Activated CD4-positive, alpha-beta T cell treated with anti-CD3 and anti-CD28 coated beads for 36 hours (primary cell): ENCODE results near the gene PIK3R1. TPM values are rescaled to one million over a fixed set of nuclear protein-coding genes. Genes with fewer than 3 reads are reported as not detected.
A peak's percentile ranks its signal among the peaks of the same experiment; 100 is the strongest.

ENCODE experiments used
- ATAC-seq: fragments of 200-7000 bp; cut with Tn5 transposase; one replicate; pipeline ENCODE4 v1.10.0; 2021; ENCODE audit warnings: mild to moderate bottlenecking, moderate library complexity
- CTCF ChIA-PET: fragments of 350-600 bp; sonication (Branson Sonifier 250); formaldehyde crosslinking; loops from one replicate; lab custom pipeline; 2021; ENCODE audit warnings: antibody characterized with exemption; lab: Charles Lee
- POLR2A ChIA-PET: fragments of 350-600 bp; sonication (Branson Sonifier 250); formaldehyde crosslinking; loops from one replicate; lab custom pipeline; 2021; ENCODE audit warnings: antibody characterized with exemption, inconsistent platforms; lab: Charles Lee
- DNase-seq: peaks from one replicate; pipeline ENCODE4 v3.0.0-alpha.2; 2020
- H3K27ac Mint-ChIP-seq: one replicate; pipeline ENCODE4 v1.8.0; 2021; ENCODE audit warnings: mixed read lengths
- H3K27me3 Mint-ChIP-seq: one replicate; pipeline ENCODE4 v1.8.0; 2021; ENCODE audit warnings: mixed read lengths
- H3K36me3 Mint-ChIP-seq: one replicate; pipeline ENCODE4 v1.8.0; 2021; ENCODE audit warnings: low read depth, mixed read lengths
- H3K4me1 Mint-ChIP-seq: one replicate; pipeline ENCODE4 v1.8.0; 2021; ENCODE audit warnings: mixed read lengths
- H3K4me3 Mint-ChIP-seq: one replicate; pipeline ENCODE4 v1.8.0; 2021; ENCODE audit warnings: mild to moderate bottlenecking, moderate library complexity, mixed read lengths
- H3K9me3 Mint-ChIP-seq: one replicate; pipeline ENCODE4 v1.8.0; 2021; ENCODE audit warnings: low read depth, mixed read lengths
- intact Hi-C, 2 experiments: fragments of 100-400 bp; cut with DNase I in 1 of 2; cut with micrococcal nuclease in 1 of 2; formaldehyde crosslinking; loops; one replicate each; pipeline versions ENCODE4 v1.14.2 to v1.15.1; 2022 to 2024; cut with DNase I, micrococcal nuclease
- total RNA-seq, 2 experiments: library from RNA; stranded (reverse); gene quantifications; one replicate each; pipeline ENCODE4 v1.2.3, GENCODE V29; 2021

The PIK3R1 gene
- total RNA-seq, 2 experiments from 2014 or later: 40.0 to 49.0 TPM

GRCh38 chr5:68240202-68240601, 24.6 kb downstream of the PIK3R1 start:
- ChIA-PET CTCF (interaction anchor here (0.7 to 2.6 kb wide), 2 partner anchors 24 to 44 kb away, joined by 3 to 8 read pairs; partner anchors contain the start of gene PIK3R1), POLR2A (no interaction called here)
- Mint-ChIP-seq H3K4me3 (no peak overlapping the region), H3K4me1 (peaks cover 81% of the 10 kb centered on the region), H3K9me3 (no peaks in the 10 kb centered on the region), H3K27ac (peak overlapping the region; percentile 78), H3K27me3 (no peaks in the 10 kb centered on the region), H3K36me3 (peaks cover 25% of the 10 kb centered on the region)
- DNase-seq (no peak), ATAC-seq (no peak)
- intact Hi-C loops: no loop called here

GRCh38 chr5:68240771-68241170, 25.2 kb downstream of the PIK3R1 start:
- H3K36me3 Mint-ChIP-seq: peaks cover 25% of the 10 kb centered on the region
- no peak for DNase-seq
- POLR2A ChIA-PET: interaction anchor here (0.6 kb wide), 1 partner anchor 200 kb away, joined by 3 read pairs; no protein-coding TSS in a partner anchor
- H3K27me3 Mint-ChIP-seq: no peaks in the 10 kb centered on the region
- peak overlapping the region; percentile 78 for H3K27ac Mint-ChIP-seq
- no peak overlapping the region for H3K4me3 Mint-ChIP-seq
- intact Hi-C loops: no loop called here
- no peak for ATAC-seq
- H3K4me1 Mint-ChIP-seq: peaks cover 80% of the 10 kb centered on the region
- no peaks in the 10 kb centered on the region for H3K9me3 Mint-ChIP-seq
- CTCF ChIA-PET: interaction anchor here (2.6 kb wide), 1 partner anchor 25 kb away, joined by 8 read pairs; the partner anchor contains the start of gene PIK3R1

GRCh38 chr5:68242743-68243142, 27.2 kb downstream of the PIK3R1 start:
- ATAC-seq (no peak), DNase-seq (no peak)
- Mint-ChIP-seq H3K27ac (peak overlapping the region; percentile 81), H3K9me3 (no peaks in the 10 kb centered on the region), H3K4me1 (peaks cover 72% of the 10 kb centered on the region), H3K27me3 (no peaks in the 10 kb centered on the region), H3K36me3 (peaks cover 18% of the 10 kb centered on the region), H3K4me3 (no peak overlapping the region)
- intact Hi-C loops: no loop called here
- ChIA-PET CTCF (interaction anchor here (1.2 kb wide), 1 partner anchor 13 kb away, joined by 4 read pairs; no protein-coding TSS in a partner anchor), POLR2A (no interaction called here)

GRCh38 chr5:68243251-68243650, 27.7 kb downstream of the PIK3R1 start:
- DNase-seq (no peak), ATAC-seq (no peak)
- Mint-ChIP-seq H3K4me1 (peaks cover 67% of the 10 kb centered on the region), H3K4me3 (no peak overlapping the region), H3K36me3 (peaks cover 18% of the 10 kb centered on the region), H3K27me3 (no peaks in the 10 kb centered on the region), H3K9me3 (no peaks in the 10 kb centered on the region), H3K27ac (peak overlapping the region; percentile 81)
- ChIA-PET POLR2A (interaction anchor here (0.6 to 1.3 kb wide), 2 partner anchors 25 to 27 kb away, joined by 3 to 5 read pairs; partner anchors contain the start of gene PIK3R1), CTCF (interaction anchor here (0.8 to 1.3 kb wide), 5 partner anchors 9 to 941 kb away, joined by 3 to 6 read pairs (median 5); partner anchors contain the start of gene PIK3R1)
- intact Hi-C loops: no loop called here

- no peak for ATAC-seq
- Mint-ChIP-seq H3K27me3 (no peaks in the 10 kb centered on the region), H3K36me3 (peaks cover 18% of the 10 kb centered on the region), H3K4me3 (no peak overlapping the region), H3K9me3 (no peaks in the 10 kb centered on the region), H3K27ac (peak overlapping the region; percentile 81), H3K4me1 (peaks cover 67% of the 10 kb centered on the region)
- POLR2A ChIA-PET: interaction anchor here (0.6 to 1.3 kb wide), 2 partner anchors 24 to 28 kb away, joined by 3 to 5 read pairs; partner anchors contain the start of gene PIK3R1
- intact Hi-C loops: no loop called here
- CTCF ChIA-PET: interaction anchor here (0.8 to 1.3 kb wide), 4 partner anchors 9 to 942 kb away, joined by 3 to 6 read pairs (median 5); partner anchors contain the start of gene PIK3R1
- DNase-seq: no peak
Observed at GRCh38 chr5:68243681-68244080, 28.1 kb downstream of the PIK3R1 start.

- intact Hi-C loops: no loop called here
- no peak for ATAC-seq
- H3K27ac Mint-ChIP-seq: no peak overlapping the region
- H3K36me3 Mint-ChIP-seq: peaks cover 18% of the 10 kb centered on the region
- DNase-seq: no peak
- ChIA-PET CTCF (interaction anchor here (1.0 kb wide), 1 partner anchor 1013 kb away, joined by 3 read pairs; no protein-coding TSS in a partner anchor), POLR2A (no interaction called here)
- H3K4me1 Mint-ChIP-seq: peaks cover 73% of the 10 kb centered on the region
- no peaks in the 10 kb centered on the region for H3K9me3 Mint-ChIP-seq
- H3K27me3 Mint-ChIP-seq: no peaks in the 10 kb centered on the region
- H3K4me3 Mint-ChIP-seq: no peak overlapping the region
Observed at GRCh38 chr5:68245319-68245718, 29.8 kb downstream of the PIK3R1 start.

- ATAC-seq (no peak), DNase-seq (no peak)
- ChIA-PET POLR2A (no interaction called here), CTCF (interaction anchor here (0.7 to 1.9 kb wide), 7 partner anchors 9 to 436 kb away, joined by 3 to 13 read pairs (median 3); no protein-coding TSS in a partner anchor)
- Mint-ChIP-seq H3K27me3 (no peaks in the 10 kb centered on the region), H3K4me3 (no peak overlapping the region), H3K27ac (no peak overlapping the region), H3K9me3 (no peaks in the 10 kb centered on the region), H3K36me3 (peaks cover 18% of the 10 kb centered on the region), H3K4me1 (peaks cover 71% of the 10 kb centered on the region)
- intact Hi-C loops: no loop called here
Observed at GRCh38 chr5:68246802-68247201, 31.2 kb downstream of the PIK3R1 start.

- Mint-ChIP-seq H3K4me1 (peaks cover 71% of the 10 kb centered on the region), H3K9me3 (no peaks in the 10 kb centered on the region), H3K27me3 (no peaks in the 10 kb centered on the region), H3K36me3 (peaks cover 9% of the 10 kb centered on the region), H3K27ac (no peak overlapping the region), H3K4me3 (no peak overlapping the region)
- ATAC-seq (no peak), DNase-seq (no peak)
- intact Hi-C loops: no loop called here
- CTCF ChIA-PET: interaction anchor here (1.2 to 1.9 kb wide), 3 partner anchors 11 to 35 kb away, joined by 3 to 13 read pairs (median 7); no protein-coding TSS in a partner anchor
- POLR2A ChIA-PET: no interaction called here
Observed at GRCh38 chr5:68247627-68248026, 32.1 kb downstream of the PIK3R1 start.

GRCh38 chr5:68248896-68249295, 33.3 kb downstream of the PIK3R1 start:
- Mint-ChIP-seq H3K9me3 (no peaks in the 10 kb centered on the region), H3K4me3 (no peak overlapping the region), H3K27ac (no peak overlapping the region), H3K36me3 (peaks cover 2% of the 10 kb centered on the region), H3K4me1 (peaks cover 71% of the 10 kb centered on the region), H3K27me3 (no peaks in the 10 kb centered on the region)
- ATAC-seq (no peak), DNase-seq (no peak)
- POLR2A ChIA-PET: no interaction called here
- intact Hi-C loops: no loop called here
- CTCF ChIA-PET: interaction anchor here (1.2 to 1.3 kb wide), 3 partner anchors 20 to 45 kb away, joined by 3 read pairs; no protein-coding TSS in a partner anchor

GRCh38 chr5:68249520-68249919, 34.0 kb downstream of the PIK3R1 start:
- POLR2A ChIA-PET: no interaction called here
- no peak overlapping the region for H3K4me3 Mint-ChIP-seq
- intact Hi-C loops: no loop called here
- no peaks in the 10 kb centered on the region for H3K27me3 Mint-ChIP-seq
- CTCF ChIA-PET: interaction anchor here (0.9 to 1.5 kb wide), 5 partner anchors 20 to 46 kb away, joined by 3 read pairs; partner anchors contain the start of gene PIK3R1
- peaks cover under 1% of the 10 kb centered on the region for H3K36me3 Mint-ChIP-seq
- no peaks in the 10 kb centered on the region for H3K9me3 Mint-ChIP-seq
- peaks cover 74% of the 10 kb centered on the region for H3K4me1 Mint-ChIP-seq
- H3K27ac Mint-ChIP-seq: peak overlapping the region; percentile 86
- no peak for ATAC-seq
- DNase-seq: no peak

GRCh38 chr5:68250661-68251298, 35.2 kb downstream of the PIK3R1 start:
- peak overlapping the region; percentile 86 for H3K27ac Mint-ChIP-seq
- intact Hi-C loops: loop anchor here (5.0 to 10.0 kb wide), 6 partner anchors 33 to 1236 kb away; partner anchors contain the start of gene PIK3R1 (in 1 of the 2)
- no peak for ATAC-seq
- H3K27me3 Mint-ChIP-seq: no peaks in the 10 kb centered on the region
- no peak for DNase-seq
- no peaks in the 10 kb centered on the region for H3K36me3 Mint-ChIP-seq
- ChIA-PET POLR2A (interaction anchor here (0.6 to 1.1 kb wide), 2 partner anchors 19 to 236 kb away, joined by 4 to 6 read pairs; no protein-coding TSS in a partner anchor), CTCF (interaction anchor here (0.6 to 3.2 kb wide), 10 partner anchors 10 to 1006 kb away, joined by 3 to 40 read pairs (median 3); partner anchors contain the start of gene PIK3R1)
- H3K9me3 Mint-ChIP-seq: no peaks in the 10 kb centered on the region
- H3K4me1 Mint-ChIP-seq: peaks cover 80% of the 10 kb centered on the region
- peak overlapping the region; percentile 16 for H3K4me3 Mint-ChIP-seq
